HG03039 (cell line): ENCODE data around the gene NBAS.
A peak's percentile ranks its signal among the peaks of the same experiment; 100 is the strongest.
"Not testable (repeated sequence)": the region's sequence is repeated elsewhere in the genome, so short reads cannot be mapped to it uniquely, and the experiment has no call there.

Experiments used
- ATAC-seq: cut with Tn5 transposase; IDR thresholded peaks from one replicate; pipeline ENCODE4 v1.9.1; 2021; ENCODE audit warnings: mild to moderate bottlenecking, moderate library complexity; ENCODE audit not compliant: unreplicated experiment

NBAS gene

DNA sequence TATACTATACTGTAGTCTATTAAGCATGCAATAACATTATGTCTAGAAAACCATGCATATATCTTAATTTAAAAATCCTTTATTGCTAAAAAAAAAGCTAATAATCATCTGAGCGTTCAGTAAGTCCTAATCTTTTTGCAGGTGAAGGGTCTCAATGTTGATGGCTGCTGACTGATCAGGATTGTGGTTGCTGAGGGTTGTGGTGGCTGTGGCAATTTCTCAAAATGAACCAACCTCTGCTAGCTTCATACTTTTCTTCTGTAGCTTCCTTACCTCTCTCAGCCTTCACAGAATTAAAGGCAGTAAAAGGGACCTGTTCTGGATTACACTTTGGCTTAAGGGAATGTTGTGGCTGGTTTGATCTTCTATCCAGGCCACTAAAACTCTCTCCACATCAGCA, 235.8 kb downstream of the NBAS start:
- ATAC-seq, result no peak

- no peak for ATAC-seq
Observed at GRCh38 chr2:15323227-15323626, 237.9 kb downstream of the NBAS start.

DNA sequence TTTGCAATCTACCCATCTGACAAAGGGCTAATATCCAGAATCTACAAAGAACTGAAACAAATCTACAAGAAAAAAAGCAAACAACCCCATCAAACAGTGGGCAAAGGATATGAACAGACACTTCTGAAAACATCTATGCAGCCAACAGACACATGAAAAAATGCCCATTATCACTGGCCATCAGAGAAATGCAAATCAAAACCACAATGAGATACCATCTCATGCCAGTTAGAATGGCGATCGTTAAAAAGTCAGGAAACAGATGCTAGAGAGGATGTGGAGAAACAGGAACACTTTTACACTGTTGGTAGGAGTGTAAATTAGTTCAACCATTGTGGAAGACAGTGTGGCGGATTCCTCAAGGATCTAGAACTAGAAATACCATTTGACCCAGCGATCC, 239.7 kb downstream of the NBAS start:
- ATAC-seq, result not testable (repeated sequence)

DNA sequence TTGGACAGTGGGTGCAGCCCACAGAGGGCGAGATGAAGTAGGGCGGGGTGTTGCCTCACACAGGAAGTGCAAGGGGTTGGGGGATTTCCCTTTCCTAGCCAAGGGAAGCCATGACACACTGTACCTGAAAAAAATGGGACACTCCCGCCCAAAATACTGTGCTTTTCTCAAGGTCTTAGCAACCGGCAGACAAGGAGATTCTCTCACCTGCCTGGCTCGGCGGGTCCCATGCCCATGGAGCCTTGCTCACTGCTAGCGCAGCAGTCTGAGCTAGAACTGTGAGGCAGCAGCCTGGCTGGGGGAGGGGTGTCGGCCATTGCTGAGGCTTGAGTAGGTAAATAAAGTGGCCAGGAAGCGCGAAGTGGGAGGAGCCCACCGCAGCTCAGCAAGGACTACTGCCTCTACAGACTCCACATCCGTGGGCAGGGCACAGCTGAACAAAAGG, 244.7 kb downstream of the NBAS start:
- ATAC-seq, result no peak

GRCh38 chr2:15315411-15315810, 245.7 kb downstream of the NBAS start:
- ATAC-seq, result no peak

GRCh38 chr2:15313657-15314056, 247.5 kb downstream of the NBAS start:
- ATAC-seq, result peak; percentile 78

GRCh38 chr2:15311926-15312325, 249.2 kb downstream of the NBAS start:
- no peak for ATAC-seq

- ATAC-seq, result peak; percentile 50
Observed at GRCh38 chr2:15311201-15311907, 249.8 kb downstream of the NBAS start.

DNA sequence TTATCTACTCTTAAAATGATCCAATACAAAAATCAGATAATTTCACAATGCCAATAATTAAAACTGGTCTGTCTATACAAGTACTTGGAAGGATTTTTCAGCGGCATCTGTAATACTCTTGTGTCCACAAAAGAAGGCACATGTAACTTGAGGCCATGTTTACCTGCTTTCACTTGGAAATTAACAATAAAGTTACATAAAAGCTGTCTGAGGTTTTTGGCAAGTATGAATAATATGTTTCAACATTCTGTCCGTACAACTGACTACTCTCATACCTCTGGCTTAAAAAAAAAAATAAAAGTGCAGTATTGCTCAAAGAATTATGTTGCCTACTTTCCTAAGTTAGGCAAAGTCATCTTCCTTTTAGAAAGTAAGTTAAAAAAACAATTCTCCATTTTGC, 253.6 kb downstream of the NBAS start:
- no peak for ATAC-seq

- no peak for ATAC-seq
Observed at GRCh38 chr2:15306706-15307105, 254.4 kb downstream of the NBAS start.

GRCh38 chr2:15303874-15304273, 257.3 kb downstream of the NBAS start:
- ATAC-seq, result no peak

- ATAC-seq, result no peak
Observed at GRCh38 chr2:15302154-15302553, 259.0 kb downstream of the NBAS start.

DNA sequence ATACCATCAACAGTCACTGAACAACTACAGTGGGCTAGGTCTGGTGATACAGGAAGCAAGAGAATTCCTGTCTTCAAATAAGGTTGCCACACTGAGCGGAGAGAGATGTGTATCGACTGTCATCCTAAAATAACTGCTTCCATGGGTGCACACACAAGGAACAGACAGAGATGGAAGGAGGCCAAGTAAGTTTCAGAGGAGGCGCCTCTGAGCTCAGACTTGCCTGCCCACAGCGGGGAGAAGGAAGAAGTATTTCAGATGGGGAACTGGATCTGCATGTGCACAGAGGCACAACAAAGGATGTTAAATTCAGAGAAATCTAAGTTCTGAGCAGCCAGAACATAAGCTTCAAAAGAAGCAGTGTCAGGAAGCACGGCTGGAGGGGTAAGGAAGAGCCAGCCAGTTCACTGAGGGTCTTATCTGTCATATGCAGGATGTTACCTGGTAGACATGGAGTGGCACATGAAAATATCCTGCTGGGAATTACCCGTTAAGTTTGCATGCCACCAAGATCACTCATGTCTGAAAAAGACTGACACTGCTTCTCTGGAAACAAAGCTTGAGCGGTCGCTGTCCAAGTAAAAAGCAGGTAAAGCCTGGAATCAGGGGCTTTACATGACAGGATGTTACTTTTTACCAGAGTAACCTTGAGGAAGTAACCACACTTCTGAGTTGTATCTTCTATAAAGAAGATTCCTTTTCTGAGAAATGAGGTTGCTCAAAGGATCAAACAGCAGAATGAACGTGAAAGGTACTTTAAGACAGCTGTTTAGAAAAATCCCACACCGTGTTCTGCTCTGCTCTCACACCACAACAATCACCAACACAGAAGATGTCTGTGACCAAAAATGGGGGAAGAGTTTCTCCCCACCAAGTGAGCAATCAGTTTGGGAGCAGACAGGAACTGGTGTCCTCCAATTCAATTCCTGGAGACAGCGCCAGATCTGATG, 260.2 kb downstream of the NBAS start:
- no peak for ATAC-seq

GRCh38 chr2:15299904-15300520, 261.1 kb downstream of the NBAS start:
- ATAC-seq, result no peak

DNA sequence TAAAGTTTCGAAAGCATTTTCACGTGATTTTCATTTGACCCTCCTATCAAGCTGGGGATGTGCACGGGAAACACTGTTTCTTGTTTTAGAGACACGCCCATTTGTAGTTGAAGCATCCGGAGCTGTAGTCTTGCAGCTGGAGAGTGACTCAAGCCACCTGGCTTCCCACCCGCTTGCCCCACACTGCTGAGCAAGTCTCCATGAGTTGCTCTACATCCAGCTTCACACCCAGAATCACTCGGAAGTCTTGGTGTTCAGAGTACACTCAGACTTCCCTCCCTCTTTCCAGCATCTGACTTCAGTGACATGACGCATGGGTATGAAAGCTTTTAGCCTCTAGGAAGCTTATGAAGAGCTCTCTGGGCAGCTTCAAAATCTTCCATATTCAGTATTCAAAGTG, 262.4 kb downstream of the NBAS start:
- ATAC-seq, result no peak

GRCh38 chr2:15293262-15293937, 267.7 kb downstream of the NBAS start:
- no peak for ATAC-seq

- ATAC-seq, result no peak
Observed at GRCh38 chr2:15287447-15288184, 273.5 kb downstream of the NBAS start.

GRCh38 chr2:15284614-15285013, 276.5 kb downstream of the NBAS start:
- ATAC-seq, result no peak

DNA sequence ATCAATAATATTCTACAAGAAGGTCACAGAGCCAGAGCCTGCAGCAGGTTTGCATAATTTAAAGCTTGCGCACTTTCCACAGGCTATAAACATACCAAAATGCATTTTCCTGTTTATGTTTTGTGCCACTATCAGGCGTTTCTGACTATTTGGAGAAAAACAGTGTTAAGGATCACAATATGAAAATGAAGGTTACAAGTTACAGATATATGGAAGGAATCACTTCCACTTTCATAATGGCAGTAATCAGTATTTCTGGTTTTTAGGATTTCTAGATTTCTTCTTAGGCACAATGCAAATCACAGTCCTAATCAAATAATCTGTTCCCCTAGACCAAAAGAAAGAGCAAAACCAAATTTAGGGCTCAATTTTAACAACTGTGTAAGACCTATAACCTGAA, 279.5 kb downstream of the NBAS start:
- no peak for ATAC-seq

- no peak for ATAC-seq
Observed at GRCh38 chr2:15279201-15279876, 281.8 kb downstream of the NBAS start.
